GM18909 (cell line): ENCODE measurements around the gene SH3BP1.
"Not testable (repeated sequence)": the region's sequence is repeated elsewhere in the genome, so short reads cannot be mapped to it uniquely, and the experiment has no call there.

Source experiments
- ATAC-seq: cut with Tn5 transposase; IDR thresholded peaks from one replicate; pipeline ENCODE4 v1.9.1; 2021; ENCODE audit warnings: mild to moderate bottlenecking; ENCODE audit not compliant: unreplicated experiment, poor library complexity

The SH3BP1 gene

DNA sequence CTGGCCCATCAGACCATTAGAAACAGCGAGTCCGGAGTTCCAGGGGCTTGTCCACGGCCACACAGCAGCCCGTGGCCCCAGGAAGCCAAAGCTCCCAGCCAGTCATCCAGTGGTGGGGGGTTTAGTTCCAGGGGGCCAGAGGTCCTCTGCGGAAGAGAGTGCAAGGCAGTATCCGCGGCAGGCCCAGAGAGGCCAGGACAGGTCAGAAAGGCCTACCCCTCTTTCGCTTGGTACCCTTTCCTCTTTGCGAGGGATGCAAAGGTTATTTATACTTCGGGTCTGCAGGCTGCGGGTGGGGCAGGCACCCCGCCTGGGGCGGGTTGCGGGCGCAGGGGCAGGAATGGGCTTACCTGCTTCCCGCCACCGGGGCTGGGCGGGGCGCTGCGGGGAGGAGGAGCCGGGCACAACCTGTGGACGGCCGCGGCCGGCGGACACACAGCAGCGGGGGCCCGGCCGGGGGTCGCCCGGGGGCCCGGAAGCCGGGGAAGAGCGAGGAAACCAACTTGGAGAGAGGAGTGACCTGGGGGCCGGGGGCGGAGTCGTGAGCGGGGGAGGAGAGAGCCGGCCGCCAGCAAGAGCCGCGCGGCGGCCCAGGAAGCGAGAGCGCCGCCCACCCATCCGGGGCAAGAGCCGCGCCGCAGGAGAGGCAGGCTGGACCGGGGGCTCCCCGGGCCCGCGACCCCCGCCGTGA lies at the start of gene SH3BP1:
Gene SH3BP1 (plus strand): TSS at position 600 of the 691 bp plus-strand sequence. CDS start 119 bp downstream, outside the sequence.
- no peak for ATAC-seq

GRCh38 chr22:37591081-37591480 lies 48.4 kb upstream of the SH3BP1 start:
- ATAC-seq: not testable (repeated sequence)

GRCh38 chr22:37591823-37592404 lies 47.6 kb upstream of the SH3BP1 start:
- ATAC-seq: no peak

DNA sequence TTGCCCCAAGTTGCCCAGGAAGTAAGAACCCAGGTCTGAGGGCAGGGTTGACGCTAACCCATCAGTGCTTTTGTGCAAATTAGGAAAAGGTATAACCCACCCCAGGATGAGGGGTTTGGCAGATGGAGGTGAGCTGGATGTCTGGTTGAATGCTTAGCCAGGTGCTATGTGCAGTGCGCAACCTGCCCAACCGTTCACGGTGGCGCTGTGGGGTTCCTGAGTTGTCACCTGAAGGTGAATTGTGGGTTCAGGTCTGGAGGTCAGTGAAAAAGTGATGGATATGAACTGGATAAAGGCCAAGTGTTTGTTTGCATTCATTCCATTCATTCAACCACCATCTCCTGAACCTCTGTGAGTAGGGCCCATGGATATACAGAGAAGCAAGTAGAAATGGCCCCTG lies 45.2 kb upstream of the SH3BP1 start:
- no peak for ATAC-seq

DNA sequence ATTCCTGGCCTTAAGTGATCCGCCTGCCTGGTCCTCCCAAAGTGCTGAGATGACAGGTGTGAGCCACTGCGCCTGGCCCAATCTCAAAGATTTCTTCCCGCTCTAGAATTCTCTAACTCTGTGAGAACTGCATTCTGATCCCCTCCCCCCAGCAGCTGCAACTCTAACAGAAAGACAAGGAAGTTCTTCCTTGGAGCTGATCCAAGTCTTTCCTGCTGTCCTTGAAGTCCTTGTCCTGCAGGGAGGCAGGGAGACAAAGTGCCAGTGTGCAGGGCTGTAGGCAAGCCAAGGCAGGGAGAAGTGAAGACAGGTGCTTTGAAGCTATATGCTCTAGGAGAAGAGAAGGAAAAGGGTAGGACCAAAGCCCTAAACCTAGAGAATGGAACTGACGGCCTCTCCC lies 40.3 kb upstream of the SH3BP1 start:
- ATAC-seq: no peak

GRCh38 chr22:37601203-37601539 lies 38.3 kb upstream of the SH3BP1 start:
- ATAC-seq: no peak

DNA sequence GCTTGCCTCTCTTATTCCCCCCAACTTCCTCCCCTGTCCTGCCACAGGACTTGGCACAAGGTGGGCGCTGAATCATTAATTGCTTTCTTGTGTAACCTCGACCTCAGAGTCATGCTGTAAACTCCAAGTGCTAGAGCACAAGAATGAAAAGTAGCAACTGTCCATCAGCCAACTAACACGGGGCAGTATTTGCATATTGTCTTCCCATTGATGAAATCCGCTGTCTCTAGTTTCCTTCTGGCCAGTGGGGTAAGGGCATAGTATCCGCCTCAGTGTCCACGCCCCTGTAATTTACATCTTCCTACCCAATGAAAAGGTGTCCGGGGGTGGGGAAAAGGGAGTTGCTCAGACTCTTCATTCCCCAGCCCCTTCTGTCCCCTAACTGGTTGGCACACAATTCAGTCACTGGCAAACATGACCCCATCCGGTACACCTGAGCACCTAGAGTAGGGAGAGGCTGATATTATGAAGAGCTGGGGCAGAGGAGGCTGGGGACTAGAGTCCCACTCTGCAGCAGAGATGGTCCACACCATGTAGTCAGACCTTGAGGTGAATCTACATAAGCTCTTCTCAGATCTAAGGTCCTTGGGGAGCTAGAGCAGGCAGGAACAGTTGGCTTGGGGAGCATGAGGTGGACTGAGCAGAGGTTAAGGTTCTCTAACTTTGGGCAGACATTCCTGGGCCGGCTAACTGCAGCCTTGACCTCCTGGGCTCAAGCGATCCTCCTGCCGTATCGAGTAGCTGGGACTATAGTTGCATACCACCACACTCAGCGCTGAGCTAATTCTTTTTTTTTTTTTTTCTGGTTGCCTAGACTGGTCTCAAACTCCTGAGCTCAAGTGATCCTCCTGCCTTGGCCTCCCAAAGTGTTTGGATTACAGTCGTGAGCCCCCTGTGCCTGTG lies 37.7 kb upstream of the SH3BP1 start:
- no peak for ATAC-seq

DNA sequence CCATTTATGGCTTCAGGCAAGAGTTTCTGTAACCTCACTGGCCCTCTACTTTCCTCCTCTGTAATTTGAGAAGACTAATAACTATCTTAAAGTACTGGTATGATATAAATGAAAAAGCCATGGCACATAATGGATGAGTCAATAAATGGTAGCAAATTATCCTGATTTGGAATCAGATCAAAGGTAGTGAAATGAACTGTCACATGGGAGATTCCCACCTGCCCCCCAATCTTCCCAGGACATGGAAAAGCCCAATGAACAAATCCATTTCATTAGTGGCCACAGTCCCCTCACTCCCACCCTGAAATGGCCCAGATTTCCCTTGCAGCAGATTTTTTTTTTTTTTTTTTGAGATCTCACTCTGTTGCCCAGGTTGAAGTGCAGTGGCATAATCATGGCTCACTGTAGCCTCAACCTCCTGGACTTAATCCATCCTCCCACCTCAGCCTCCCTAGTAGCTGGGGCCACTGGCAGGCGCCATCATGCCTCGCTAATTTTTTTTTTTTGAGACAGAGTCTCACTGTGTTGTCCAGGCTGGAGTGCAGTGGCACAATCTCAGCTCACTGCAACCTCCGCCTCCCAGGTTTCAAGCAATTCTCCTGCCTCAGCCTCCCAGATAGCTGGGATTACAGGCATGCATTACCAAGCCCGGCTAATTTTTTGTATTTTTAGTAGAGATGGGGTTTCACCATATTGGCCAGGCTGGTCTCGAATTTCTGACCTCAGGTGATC lies 36.8 kb upstream of the SH3BP1 start:
- not testable (repeated sequence) for ATAC-seq

DNA sequence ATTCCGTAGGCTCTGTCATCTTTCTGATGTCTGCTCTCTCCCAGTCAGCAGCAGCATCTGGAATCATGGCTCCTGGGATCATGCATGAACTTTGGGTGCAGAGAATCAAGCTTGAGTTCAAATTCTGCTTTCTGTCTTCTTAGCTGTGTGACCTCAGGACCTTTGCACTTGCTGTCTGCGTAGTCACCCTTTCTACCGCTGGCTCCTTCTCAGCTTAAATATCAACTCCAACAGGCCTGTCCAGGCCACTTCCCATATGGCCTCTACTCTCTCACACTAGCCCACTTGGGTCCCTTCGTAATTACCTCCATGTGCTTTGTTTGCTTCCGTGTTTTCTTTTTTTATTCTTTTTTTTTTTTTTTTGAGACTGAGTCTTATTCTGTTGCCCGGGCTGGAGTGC lies 35.4 kb upstream of the SH3BP1 start:
- no peak for ATAC-seq

GRCh38 chr22:37604875-37605274 lies 34.6 kb upstream of the SH3BP1 start:
- no peak for ATAC-seq

DNA sequence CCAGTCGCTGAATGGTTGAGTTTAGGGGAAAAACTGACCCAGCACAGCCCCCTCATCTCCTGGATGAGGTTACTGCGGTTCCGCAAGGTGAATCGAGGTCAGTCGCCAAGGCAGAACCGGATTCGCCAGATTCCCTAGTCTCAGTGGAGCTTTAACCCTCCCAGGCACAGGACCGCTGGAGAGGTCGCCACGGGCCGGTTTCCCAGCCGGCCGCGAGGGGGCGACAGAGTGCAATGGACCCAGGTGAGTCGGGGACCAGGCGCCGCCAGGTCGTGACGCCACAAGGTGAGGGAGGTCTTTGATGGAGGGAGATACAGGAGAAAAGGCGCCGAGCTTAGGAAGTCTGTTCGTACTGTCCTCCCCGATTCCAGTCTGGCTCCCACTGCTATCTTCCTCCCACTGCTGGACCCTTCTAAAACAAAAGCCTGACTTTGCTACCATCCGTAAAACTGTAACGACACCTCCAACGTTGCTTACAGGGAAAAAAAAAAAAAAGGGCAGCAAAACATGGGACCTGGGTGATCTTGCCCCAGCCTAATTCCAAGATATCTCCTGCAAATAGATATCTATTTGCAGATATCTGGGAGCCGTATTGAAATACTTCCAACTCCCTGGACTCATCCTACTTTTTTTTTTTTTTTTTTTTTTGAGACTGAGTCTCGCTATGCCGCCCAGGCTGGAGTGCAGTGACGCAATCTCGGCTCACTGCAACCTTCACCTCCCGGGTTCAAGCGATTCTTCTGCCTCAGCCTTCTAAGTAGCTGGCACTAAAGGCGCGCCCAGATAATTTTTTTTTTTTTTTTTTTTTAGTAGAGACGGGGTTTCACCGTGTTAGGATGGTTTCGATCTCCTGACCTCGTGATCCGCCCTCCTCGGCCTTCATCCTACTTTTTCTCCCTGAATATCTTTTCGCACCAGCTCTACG lies 32.2 kb upstream of the SH3BP1 start:
- peak; percentile 39 for ATAC-seq

- ATAC-seq: no peak
These were observed 31.5 kb upstream of the SH3BP1 start for GRCh38 chr22:37607935-37608476.

DNA sequence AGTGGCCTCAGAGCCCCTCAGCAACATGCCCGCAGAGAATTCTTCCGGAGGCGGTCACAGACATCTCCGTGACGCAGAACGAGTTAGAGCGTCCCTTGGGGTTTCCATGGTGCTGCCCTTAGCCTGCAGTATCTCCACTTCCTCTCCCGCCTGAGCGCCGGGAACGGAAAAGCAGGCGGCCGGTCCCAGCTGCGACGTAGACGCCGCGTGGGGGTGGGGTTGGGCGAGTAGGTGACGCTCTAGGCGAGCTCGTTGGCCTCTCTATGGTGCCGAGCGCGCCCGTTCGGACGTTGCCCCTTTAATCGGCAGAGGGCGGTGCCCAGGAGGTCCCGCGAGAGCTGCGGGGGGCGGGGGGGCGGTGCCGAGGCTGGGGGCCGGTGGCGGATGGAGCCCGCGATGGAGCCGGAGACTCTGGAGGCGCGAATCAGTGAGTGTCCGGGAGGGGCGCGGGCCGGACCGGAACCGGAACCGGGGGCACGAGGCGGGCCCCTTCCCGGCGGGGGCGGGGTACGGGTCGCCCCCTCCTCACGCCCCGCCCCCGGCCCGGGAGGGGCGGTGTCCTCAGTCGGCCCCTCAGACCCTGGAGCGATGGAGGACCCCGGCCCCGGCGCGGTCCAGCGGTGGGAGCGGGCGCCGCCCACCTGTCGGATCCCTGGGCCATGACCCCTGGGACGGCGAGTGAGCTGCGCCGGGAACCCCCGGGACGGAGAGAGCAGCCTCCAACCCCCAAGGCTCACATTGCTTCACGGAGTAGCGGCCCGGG lies 30.8 kb upstream of the SH3BP1 start, which contains the start of gene GGA1:
Gene GGA1 (plus strand): TSS at position 358 of the 763 bp plus-strand sequence. CDS start 27 bp downstream, at position 385.
- ATAC-seq: peak; percentile 81

GRCh38 chr22:37609240-37610152 lies 30.0 kb upstream of the SH3BP1 start:
- ATAC-seq: no peak

DNA sequence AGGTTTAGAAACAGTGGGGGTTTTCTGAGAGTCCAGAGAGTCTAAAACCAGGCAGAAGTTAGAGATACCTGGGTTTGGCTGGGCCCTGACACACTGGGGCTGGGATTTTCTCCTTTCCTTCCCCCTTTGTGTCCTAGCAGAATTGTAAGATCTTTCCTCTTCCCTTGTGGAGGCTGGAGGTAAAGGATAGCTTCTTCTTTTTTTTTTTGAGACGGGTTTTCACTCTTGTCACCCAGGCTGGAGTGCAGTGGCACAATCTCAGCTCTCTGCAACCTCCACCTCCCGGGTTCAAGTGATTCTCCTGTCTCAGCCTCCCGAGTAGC lies 29.4 kb upstream of the SH3BP1 start:
- ATAC-seq: not testable (repeated sequence)

DNA sequence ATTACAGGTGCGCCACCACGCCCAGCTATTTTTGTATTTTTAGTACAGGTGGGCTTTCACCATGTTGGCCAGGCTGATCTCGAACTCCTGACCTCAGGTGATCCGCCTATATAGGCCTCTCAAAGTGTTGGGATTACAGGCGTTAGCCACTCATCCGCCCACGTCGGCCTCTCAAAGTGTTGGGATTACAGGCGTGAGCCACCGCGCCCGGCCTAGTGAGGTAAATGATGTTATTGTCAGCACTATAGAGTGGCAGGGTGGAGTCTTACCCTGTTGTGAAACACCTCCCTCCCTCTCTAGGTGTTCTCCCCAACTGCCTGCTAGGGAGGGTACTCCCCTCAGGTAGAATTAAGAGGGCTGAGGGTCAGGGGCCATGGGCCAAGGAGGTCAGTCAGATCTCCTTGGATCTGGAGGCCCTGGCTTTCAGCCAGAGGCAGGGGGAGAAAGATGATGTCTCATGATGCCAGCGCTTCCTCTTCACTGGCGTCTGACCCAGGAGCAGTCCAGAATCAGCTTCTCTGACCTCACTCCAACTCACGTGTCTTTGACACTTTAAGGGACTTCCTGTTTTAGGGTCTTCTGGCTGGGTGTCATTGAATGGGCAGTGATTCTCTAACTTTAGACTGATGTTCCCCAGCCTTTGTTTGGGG lies 28.9 kb upstream of the SH3BP1 start:
- no peak for ATAC-seq

DNA sequence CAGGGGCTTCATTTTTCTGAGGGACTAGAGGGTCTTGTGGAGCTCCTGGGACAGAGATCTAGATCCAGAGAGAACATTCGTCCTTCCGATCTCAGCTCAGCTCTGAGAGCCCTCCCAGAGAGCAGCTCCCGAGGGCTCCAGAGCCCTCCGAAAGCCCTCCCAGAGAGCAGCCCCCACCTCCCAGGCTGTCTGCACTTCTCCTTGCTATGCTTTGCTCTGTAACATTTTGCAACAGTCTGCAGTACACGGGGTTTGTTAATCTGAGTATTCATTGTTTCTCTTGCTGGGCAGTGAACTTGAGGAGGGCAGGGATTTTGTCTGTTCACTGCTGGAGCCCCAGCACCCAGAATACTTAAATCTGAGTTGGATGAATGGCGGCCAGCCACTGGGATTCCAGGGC lies 28.3 kb upstream of the SH3BP1 start:
- no peak for ATAC-seq
